Stimulated activated CD8-positive, alpha-beta memory T cell treated with anti-CD3 and anti-CD28 coated beads, Interleukin-15, amount 100 ng/mL, for 24 hours (primary cell): Measurements from ENCODE around the gene TTC7B.

Source experiments
- DNase-seq: peaks from one replicate; pipeline ENCODE4 v3.0.0-alpha.2; 2020; ENCODE audit warnings: low read depth

Gene TTC7B

DNA sequence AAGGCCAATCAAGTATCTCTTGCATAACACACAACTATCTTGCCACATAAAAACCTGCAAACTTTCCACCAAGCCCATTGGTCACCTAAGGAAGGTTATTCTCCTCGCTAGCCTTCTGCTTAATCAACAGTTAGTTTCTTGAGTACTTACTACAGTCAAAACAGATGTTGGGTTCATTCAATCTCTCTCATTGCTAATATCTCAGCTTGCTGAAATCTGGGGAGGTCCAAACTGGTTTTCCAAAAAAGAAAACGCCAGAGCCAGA lies 74.6 kb downstream of the TTC7B start:
- DNase-seq = no peak

- no peak for DNase-seq
Measured at GRCh38 chr14:90740946-90741681, 75.1 kb downstream of the TTC7B start.

DNA sequence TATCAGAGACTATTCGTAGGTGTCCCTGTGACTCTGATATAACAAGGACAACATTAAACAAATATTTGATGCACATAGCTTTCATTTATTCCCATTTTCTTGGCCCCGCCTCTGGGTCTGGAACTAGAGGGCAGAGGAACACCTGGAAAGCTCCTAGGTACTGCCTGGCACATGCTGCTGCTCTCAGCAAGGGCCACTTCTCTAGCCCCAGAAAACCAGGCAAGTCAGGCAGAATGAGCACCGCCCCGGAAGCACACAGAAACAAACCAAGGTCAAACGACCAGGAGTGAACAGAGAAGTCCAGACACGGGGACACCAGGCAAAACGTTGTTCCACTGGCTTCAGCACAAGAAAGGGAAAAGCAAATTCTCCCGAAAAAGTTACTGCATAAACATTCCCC lies 76.1 kb downstream of the TTC7B start:
- no peak for DNase-seq

DNA sequence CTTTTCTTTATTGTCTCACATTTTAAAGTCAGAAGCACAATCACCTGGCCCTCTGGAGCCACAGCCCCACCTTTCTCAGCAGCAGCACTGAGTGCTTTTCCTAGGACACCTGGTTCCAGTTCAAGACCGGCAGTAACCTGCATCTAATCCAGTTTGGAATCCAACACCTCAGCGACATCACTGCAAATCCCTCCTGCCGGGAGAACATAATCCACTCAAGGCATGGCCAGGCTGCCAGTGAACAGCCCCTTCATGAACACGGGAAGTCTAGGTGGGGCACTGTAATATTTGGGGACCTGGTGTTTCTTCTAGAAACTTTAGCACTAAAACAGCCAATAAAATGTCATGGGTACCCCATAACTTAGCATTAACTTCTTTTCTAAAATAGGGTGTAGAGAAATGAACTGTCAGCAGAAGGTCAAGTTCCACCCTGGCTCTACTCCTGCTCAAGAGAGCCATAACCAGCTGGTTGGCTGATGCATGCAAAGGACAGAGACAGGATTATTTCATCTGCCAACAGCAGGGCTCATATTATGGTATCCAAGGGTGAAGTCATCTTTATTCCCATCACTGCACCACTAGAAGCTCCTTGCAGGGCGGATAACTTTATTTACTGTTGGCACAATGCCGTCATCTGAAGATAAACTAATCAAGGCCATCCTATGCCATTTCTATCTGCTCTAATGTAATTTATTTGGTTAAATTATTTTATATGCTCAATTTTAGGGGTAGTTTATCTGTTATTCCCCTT lies 76.7 kb downstream of the TTC7B start:
- DNase-seq = no peak

DNA sequence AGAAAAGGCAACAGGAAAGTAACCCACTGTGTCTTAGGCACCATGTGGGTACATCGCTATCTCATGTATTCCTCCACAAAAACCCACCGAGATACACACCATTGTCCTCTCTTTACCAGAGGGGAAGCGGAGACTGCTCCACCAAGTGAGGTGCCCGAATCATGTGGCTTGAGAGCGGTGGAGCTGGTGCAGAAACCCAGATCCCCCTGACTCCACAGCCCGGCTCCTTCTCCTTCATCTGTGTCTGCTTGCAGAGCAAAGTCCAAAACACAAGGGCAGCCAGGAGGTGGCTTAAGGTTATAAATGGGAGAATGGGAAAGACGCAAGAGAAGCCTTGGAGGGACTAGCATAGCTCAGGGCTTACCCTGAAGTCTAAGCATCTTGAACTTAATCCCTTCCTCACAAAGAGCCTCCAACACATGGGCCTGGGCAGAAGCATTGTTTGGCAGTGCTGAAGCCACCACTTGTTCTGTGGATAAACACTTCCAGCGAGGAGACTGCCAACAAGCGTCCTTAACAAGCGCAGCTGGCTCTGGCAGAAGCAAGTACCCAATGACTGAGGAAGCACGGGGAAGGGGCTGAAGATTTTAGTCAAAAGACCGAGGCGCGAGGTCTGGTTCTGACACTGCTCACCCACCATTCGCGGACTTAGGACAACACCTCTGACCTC lies 83.0 kb downstream of the TTC7B start:
- no peak for DNase-seq

DNA sequence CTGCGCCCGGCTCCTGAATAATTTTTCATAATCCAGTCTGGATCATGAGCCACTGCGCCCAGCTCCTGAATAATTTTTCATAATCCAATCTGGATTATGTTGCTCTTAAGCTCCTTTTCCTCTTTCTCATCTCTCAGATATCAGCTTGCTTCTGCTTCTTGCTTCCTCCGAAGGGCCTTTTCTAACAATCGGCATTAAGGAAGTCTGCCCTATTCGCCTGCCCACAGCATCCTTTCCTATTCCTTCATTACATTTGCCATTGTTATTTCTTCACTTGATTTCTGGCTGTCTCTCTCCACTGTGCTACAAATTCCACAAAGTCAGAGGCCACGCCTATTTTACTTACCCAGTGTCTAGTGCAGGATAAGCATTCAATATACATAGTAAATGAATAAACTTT lies 83.5 kb downstream of the TTC7B start:
- no peak for DNase-seq

DNA sequence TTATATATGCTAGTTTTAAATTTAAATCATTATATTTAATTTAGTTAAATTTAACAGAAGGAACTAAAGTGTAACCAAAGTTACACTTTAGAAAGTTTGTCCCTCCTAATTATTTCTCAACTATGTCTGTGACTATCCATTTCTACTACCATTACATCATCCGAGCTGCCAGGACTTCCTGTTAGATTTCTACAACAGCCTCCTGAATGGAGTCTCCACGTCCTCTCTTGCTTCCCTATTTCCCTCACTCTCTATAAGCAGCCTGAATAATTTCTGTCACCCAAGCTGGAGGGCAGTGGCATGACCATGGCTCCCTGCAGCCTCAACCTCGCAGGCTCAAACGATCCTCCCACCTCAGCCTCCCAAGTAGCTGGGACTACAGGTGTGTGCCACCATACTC lies 84.1 kb downstream of the TTC7B start:
- no peak for DNase-seq

DNA sequence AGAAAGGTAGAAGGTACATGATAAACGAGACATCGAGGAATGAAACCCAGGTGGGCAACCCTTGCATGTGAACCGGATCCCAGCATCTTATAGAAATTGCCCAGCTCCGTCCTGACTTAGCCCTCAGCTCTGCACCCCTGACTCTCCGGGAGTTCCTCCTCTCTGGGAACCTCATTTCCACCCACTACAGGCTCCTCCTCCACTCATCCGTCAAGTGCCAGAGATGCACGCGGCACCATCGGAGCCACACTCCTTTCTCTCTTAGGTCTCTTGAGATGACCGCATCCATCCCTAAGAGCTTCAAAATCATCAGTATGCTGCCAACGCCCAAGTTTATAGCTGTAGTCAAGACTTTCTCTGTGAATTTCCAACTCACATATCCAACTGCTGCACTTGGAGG lies 84.7 kb downstream of the TTC7B start:
- DNase-seq = no peak

DNA sequence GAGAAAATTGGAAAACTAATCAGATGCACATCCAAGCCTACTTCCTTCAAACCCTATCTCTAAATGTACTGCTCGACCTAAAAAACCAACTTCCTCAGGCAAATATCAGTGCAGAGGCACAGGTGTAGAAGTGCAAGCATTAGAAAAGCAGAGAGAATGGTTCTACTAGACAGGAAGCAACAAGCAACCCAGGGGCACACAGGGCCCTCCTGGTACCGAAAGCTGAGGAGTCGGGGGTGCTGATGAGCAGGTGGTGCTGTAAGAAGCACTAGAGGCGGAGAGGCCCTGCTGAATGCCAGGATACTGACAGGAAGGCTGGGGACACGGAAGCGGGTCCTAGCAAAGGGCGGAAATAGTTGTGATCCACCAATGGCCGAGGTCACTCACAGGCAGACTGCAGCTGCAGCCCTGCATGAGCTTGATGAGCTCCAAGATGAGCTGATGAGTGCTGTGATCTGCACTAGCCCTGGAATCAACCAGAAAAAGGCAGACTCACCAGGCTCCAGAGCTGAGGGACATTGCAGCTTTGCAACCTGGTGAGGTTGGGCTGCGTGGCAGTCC lies 85.9 kb downstream of the TTC7B start:
- DNase-seq = no peak

DNA sequence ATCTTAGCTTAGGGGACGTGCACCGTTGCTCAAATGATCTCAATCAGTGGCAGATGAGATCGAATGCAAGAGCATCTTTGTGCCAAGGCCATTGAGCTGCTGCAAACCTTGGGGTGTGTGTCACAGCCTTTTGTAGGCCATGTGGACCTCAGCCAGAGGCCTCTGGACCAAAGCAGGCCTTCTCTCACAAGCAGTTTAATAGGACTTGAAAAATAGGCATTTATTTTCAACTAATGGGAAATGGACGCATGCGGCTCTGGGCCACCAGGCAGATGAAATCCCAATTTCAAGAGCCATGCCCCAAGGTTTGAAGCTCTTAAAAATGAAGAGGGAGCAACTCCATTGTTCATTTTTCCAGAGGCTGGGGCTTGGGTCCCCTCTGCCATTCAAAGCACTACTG lies 87.3 kb downstream of the TTC7B start:
- DNase-seq = no peak

DNA sequence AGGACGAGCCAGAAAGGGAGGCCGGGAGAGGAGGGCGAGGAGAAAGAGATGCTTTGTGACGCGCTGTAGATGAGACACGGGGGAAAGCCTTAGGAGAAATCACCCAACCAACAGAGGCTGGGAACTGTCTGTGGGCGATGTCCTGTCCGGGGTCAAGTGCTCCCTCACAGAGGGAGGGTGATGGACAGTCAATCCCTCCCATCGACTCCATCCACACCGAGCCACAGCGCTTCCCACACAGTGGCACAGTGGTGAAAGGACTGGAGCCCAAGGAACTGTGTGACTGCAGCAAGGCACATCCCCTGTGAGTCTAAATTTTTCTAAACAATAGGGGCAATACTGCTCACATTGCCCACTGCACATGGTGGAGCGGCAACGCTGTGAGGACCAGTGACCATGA lies 89.1 kb downstream of the TTC7B start:
- no peak for DNase-seq

DNA sequence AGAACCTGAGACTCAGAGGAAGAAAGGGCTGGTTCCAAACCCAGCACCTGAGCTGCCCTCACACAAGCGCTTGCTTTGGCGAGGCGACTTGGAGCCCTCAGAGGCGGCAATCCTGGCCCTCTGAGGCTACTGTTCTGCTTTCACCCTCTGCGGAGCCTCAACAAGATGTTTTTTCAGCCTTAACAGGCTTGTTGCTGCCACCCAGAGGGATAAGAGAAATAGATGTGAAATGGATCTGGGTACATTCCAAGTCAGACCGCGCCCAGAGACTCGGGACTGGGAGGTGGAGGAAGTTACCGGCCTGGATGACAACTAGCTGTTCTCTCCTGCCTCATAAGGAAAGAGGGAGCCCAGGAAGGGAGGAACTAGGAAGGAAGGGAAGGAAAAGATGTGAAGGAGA lies 89.6 kb downstream of the TTC7B start:
- no peak for DNase-seq

DNA sequence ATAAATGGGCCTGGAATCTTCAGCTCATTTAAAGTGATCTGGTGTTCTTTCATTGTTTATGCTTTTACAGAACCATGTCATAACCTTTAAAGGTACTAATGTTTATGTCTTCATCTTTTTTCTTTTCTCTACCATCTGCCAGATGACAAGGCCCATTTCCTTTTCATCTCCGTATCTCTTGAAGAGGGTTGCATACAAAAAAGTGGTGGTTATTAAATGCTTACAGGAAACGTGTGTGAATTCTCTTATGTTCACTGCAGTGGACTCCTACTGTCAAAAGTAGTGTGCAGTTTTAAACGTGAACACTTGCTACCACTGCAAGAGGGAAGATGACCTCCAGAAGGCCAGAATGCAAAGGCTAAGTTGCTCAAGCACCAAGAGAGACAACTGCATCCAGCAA lies 91.4 kb downstream of the TTC7B start:
- DNase-seq = no peak

GRCh38 chr14:90722590-90722989 lies 93.6 kb downstream of the TTC7B start:
- no peak for DNase-seq

DNA sequence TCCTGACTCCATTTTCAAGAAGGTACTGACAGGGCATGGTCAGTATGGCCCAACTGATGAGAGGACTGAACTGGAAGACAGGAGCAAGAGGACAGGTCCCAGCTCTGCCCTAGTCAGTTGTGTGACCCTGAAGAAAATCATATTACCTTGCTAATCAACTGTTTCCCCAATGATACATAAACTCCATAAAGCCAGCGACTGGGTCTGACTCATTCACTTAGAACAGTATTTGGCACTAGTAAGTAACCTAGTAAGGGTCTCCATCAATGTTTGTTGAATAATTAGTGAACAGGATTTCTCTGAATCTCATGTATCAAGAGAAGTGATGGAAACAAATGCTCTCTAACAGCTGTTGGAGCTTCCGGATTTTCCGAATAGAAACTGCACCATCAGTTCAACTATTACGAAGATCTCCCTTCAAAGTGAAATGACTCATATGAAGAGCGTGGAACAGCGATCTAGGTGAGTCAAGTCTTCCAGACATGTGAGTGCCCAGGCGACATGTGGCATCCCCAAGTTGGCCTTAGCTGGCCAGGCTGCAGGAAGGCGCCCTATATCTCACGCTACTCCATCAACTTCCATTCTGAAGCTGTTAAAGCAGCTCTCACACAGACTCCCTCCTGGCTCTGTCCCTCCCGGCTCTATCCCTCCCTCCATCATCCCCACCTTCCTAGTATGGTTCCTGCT lies 94.5 kb downstream of the TTC7B start:
- DNase-seq = no peak

GRCh38 chr14:90720832-90721231 lies 95.4 kb downstream of the TTC7B start:
- no peak for DNase-seq

DNA sequence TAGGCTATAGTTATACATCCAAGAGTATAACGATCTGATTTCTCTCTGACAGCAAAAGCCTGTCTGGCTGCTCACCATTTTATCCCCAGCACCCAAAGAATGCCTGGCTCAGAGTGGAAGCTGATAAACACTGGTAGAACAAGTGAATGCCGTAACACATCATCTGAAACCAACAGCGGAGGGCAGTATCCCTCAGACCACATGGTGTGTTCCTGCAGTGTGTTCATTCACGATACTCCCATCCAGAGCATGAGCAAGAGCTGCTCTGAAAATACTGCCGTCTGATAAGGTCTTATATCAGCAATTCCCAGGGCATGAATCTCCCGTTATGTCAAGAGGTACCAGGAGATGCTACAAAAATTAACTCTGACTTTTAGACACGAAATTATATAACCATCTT lies 95.9 kb downstream of the TTC7B start:
- no peak for DNase-seq

DNA sequence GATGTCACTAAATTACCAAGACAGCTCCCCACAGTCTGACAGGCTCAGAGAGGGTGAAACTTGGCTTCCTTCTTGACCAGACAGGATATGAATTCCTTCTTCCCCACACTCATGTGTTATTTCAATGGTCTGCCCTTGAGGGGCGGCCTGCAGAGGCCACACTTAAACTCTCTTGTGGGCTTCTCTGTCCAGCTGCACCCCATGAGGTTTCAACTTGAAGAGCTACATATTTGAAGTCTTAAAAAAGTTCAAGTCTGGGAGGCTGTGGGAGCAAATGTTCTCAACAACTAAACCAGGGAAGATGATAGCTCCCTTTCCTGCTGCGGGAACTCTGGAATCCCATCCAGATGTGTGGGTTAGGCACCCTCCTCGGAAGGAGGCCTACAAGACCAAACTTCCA lies 98.3 kb downstream of the TTC7B start:
- no peak for DNase-seq

DNA sequence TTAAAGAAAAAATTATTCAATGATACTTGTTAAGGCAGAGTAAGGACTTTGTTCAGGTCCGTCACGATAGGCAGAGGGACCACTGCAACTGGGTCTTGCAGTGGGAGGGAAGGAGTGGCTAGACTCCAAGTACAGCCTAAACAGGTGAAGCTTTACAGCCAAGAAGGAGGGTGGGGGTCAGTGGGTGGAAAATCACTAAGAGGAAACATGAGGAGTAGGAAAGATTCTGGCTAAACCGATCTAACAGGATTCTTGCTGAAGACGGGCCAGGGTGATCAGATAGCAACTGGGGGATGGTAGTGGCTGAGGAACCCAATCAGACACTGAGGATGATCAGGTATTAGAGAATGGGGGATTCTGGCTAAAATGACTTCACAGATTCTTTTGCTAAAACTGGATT lies 100.2 kb downstream of the TTC7B start:
- DNase-seq = no peak

DNA sequence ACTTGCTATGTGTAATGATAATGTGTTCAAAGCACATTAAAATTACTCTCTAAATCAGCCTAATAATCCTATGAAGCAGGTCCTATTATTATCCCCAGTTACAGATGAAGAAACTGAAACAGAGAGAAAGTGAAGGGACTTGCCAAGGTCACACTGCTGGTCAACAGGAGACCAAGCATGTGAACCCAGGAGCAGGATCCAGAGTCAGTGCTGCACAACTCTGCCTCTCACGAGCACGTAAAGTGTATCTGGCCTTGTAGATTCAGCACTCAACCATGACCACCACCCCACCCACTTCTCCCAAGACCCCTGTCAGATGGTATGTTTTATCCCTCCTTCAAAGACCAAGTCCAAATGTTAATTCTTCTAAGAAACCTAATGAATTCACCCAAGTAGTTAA lies 100.7 kb downstream of the TTC7B start:
- no peak for DNase-seq

GRCh38 chr14:90714811-90715210 lies 101.4 kb downstream of the TTC7B start:
- no peak for DNase-seq

DNA sequence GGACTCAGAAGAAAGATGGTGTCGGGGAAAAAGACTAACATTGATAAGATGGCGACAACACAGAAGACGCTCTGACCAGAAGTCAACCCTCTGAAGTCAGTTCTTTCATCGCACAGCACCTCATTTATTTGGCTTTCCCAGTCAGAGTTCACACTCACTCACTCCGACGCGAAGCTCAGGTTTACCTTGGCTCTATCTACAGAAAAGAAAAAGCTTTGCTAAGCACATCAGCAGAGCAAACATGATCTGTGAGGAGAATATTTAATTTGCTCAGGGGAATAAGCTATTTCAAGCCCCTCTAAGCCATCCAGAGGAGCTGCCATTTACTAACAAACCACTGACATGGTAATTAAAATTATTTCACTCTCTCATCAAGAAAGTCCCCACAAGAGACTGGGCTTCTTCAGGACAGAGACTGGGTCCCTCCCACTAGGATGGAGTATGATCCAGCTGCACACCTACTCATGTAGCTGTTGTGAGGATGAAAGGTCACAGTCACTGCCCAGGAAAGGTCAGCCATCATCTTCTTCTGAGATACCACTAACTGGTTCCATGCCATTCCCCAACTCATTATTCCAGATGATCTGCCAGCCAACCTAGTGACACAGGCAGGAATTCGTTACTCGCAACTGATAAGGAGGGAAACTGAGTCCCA lies 111.4 kb downstream of the TTC7B start:
- DNase-seq = no peak
